Breast epithelium (tissue), 4 donors: ENCODE data around the gene IL18BP. TPM values are rescaled to one million over a fixed set of nuclear protein-coding genes. Genes with fewer than 3 reads are reported as not detected.

ENCODE experiments used
- DNase-seq, 2 donors: peaks; one replicate each; pipeline ENCODE4 v3.0.0-alpha.2; 2019; ENCODE audit warnings: low spot score in 2 of 2
- H3K27ac ChIP-seq, 2 donors: fragments of 200-600 bp; sonication (generic) in 1 of 2; one replicate each; pipeline ENCODE4 v1.5.1; 2016 to 2019; ENCODE audit warnings: mild to moderate bottlenecking in 1 of 2
- H3K27me3 ChIP-seq, 2 donors: fragments of 200-600 bp; sonication (generic) in 1 of 2; one replicate each; pipeline versions ENCODE4 v1.5.1 to v1.6.0; 2017 to 2019; ENCODE audit warnings: control low read depth in 1 of 2, mild to moderate bottlenecking in 1 of 2
- H3K36me3 ChIP-seq: fragments of 200-600 bp; one replicate; pipeline ENCODE4 v1.5.1; 2019
- H3K4me1 ChIP-seq, 2 donors: fragments of 200-600 bp; sonication (generic); one replicate each; pipeline ENCODE4 v1.5.1; 2016 to 2019; ENCODE audit warnings: control low read depth in 1 of 2
- H3K4me3 ChIP-seq, 3 donors: fragments of 200-600 bp; sonication (generic); 1 replicate in 2 of 3; 2 replicates in 1 of 3; pipeline ENCODE4 v1.5.1; 2016 to 2019; ENCODE audit warnings: mild to moderate bottlenecking in 3 of 3, moderate library complexity in 2 of 3
- H3K9me3 ChIP-seq, 2 donors: fragments of 200-600 bp; sonication (generic) in 1 of 2; one replicate each; pipeline ENCODE4 v1.5.1; 2016 to 2019; ENCODE audit warnings: control low read depth in 1 of 2
- POLR2A ChIP-seq: fragments of 450-650 bp; IDR thresholded peaks from one replicate; pipeline ENCODE4 v1.6.1; 2016; ENCODE audit warnings: antibody characterized with exemption, mild to moderate bottlenecking, moderate library complexity
- POLR2AphosphoS5 ChIP-seq, 3 donors: sonication (generic); formaldehyde crosslinking; IDR thresholded peaks; one replicate each; pipeline ENCODE4 v1.6.1; 2017; ENCODE audit warnings: antibody characterized with exemption in 3 of 3
- intact Hi-C: fragments of 100-400 bp; cut with DNase I; formaldehyde crosslinking; loops from one replicate; pipeline ENCODE4 v1.15.1; 2023; ENCODE audit warnings: low total_unique reads
- total RNA-seq, 3 donors: library from RNA; depleted of rRNA; stranded (reverse); fragments of >200 nt; gene quantifications; one replicate each; pipeline ENCODE4 v1.1.0, GENCODE V29; 2016
- TF ChIP-seq, protein P1 (sequence below), 3 donors: fragments of 450-650 bp; IDR thresholded peaks; one replicate each; pipeline ENCODE4 v1.5.1; 2016 to 2017; ENCODE audit warnings: antibody characterized with exemption in 3 of 3, mild to moderate bottlenecking in 3 of 3, moderate library complexity in 3 of 3

The IL18BP gene
- total RNA-seq, 3 donors from 2014 or later: 2.6 to 10.4 (median 10.2) TPM

DNA sequence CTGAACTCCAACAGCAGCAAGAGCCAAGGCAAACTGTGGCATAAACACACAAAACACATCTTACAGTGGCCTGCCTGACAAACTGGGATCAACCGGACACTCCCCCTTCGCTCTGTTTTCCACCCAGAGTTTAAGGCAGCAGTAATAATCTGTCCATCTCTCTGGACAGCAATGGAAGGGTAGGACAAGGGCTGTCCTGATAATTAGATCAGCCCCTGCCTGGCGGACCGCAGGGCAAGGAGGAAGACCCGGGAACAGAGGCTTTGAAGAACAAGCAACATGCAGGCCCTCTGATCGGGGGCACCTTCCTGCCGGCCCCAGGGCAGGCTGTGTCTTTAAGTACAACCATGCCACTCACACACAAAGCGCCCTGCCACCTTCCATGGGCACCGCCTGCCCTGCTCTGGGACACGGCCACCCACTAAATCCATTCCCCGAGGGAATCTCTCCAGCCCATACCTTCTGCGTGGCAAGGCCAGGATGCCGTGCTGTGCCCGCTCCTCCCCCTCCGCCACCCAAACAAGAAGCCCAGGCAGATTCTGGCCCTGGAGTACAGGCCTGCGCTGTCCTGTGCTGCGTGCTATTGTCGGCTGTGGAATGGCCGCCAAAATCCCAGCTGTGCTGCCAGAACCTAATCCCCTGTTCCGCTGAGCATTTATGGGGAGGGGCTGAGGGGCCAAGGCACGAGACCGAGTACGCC is 42.8 kb downstream of the IL18BP start:
- Histone ChIP-seq H3K4me3 (peak overlapping the region; percentile 56 to 71 (median 68)), H3K9me3 (no peaks in the 10 kb centered on the region), H3K27ac (peak overlapping the region; percentile 99), H3K4me1 (peaks cover 4 to 17% of the 10 kb centered on the region in 2 donors), H3K27me3 (no peaks in the 10 kb centered on the region), H3K36me3 (no peaks in the 10 kb centered on the region)
- DNase-seq: peak; percentile 82 to 87
- intact Hi-C loops: no loop called here
- TF ChIP-seq, protein P1, sequence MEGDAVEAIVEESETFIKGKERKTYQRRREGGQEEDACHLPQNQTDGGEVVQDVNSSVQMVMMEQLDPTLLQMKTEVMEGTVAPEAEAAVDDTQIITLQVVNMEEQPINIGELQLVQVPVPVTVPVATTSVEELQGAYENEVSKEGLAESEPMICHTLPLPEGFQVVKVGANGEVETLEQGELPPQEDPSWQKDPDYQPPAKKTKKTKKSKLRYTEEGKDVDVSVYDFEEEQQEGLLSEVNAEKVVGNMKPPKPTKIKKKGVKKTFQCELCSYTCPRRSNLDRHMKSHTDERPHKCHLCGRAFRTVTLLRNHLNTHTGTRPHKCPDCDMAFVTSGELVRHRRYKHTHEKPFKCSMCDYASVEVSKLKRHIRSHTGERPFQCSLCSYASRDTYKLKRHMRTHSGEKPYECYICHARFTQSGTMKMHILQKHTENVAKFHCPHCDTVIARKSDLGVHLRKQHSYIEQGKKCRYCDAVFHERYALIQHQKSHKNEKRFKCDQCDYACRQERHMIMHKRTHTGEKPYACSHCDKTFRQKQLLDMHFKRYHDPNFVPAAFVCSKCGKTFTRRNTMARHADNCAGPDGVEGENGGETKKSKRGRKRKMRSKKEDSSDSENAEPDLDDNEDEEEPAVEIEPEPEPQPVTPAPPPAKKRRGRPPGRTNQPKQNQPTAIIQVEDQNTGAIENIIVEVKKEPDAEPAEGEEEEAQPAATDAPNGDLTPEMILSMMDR (IDR thresholded peaks at IDR 0.05): no peak
- TF ChIP-seq POLR2AphosphoS5 (IDR thresholded peaks at IDR 0.05) (peak; percentile 41 to 66 (median 63)), POLR2A (no peak)

DNA sequence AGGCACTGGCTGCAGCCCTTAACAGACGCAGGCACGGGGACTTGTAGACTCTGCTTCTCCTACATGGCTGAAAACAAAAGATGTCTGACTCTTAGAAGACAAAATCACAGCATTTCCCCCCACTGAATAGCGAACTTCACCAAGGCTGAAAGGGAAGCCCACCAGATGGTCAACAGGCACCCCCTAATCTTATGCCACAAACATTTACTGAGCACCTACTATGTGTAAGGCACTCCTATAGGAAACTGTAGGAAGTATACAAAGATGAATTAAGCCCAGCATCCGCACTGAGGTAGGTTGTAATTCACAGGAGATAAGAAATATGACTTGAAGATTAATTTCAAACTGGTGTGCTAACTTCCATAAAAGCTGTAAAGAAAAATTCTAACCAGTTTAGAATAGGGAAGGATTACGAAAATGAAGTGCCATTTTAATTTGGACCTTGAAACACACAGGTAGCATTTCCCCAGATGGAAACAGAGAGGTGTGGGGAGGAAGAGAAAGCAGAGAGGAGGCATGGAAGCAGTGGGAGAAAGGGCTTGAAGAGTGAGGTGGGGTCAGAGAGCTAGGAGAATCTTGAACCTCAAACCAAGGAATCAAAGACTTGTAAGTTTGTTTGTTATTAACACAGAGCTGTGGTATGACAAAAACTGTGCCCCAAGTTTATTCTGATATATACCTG is 43.5 kb downstream of the IL18BP start:
- peak overlapping the region; percentile 56 to 71 (median 68) for H3K4me3 ChIP-seq
- peak overlapping the region; percentile 99 for H3K27ac ChIP-seq
- H3K4me1 ChIP-seq: peaks cover 4 to 12% of the 10 kb centered on the region in 2 donors
- H3K36me3 ChIP-seq: no peaks in the 10 kb centered on the region
- H3K9me3 ChIP-seq: no peaks in the 10 kb centered on the region
- no peaks in the 10 kb centered on the region for H3K27me3 ChIP-seq
- TF ChIP-seq, protein P1 (IDR thresholded peaks at IDR 0.05): no peak
- TF ChIP-seq POLR2AphosphoS5 (IDR thresholded peaks at IDR 0.05): no peak
- no peak for TF ChIP-seq POLR2A
- no peak for DNase-seq
- intact Hi-C loops: no loop called here

DNA sequence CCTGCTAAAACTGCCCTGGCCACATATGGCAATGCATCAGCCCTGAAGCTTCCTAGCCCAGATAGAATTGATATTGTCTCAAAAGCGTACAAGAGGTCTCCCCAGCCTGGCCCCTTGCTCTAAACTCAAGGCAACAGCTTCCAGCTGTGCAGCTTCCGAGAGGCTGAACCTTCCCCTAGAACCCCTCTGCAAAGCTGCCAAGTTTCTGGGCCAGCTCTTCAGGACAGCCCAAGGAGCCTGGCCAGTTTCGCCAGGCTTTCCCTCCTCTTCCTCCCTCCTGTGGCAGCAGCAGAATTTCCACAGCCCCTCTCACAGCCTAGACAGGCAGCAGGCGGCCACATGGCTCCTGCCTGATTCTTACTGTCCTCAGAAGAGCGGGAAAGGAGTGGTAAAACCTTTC is 47.1 kb downstream of the IL18BP start:
- Histone ChIP-seq H3K4me3 (no peak overlapping the region), H3K9me3 (no peaks in the 10 kb centered on the region), H3K27ac (peak overlapping the region; percentile 22), H3K27me3 (no peaks in the 10 kb centered on the region), H3K36me3 (no peaks in the 10 kb centered on the region), H3K4me1 (peaks cover 4 to 7% of the 10 kb centered on the region in 2 donors)
- TF ChIP-seq, protein P1 (IDR thresholded peaks at IDR 0.05): no peak
- TF ChIP-seq POLR2A (no peak), POLR2AphosphoS5 (IDR thresholded peaks at IDR 0.05) (no peak)
- no peak for DNase-seq
- intact Hi-C loops: no loop called here

DNA sequence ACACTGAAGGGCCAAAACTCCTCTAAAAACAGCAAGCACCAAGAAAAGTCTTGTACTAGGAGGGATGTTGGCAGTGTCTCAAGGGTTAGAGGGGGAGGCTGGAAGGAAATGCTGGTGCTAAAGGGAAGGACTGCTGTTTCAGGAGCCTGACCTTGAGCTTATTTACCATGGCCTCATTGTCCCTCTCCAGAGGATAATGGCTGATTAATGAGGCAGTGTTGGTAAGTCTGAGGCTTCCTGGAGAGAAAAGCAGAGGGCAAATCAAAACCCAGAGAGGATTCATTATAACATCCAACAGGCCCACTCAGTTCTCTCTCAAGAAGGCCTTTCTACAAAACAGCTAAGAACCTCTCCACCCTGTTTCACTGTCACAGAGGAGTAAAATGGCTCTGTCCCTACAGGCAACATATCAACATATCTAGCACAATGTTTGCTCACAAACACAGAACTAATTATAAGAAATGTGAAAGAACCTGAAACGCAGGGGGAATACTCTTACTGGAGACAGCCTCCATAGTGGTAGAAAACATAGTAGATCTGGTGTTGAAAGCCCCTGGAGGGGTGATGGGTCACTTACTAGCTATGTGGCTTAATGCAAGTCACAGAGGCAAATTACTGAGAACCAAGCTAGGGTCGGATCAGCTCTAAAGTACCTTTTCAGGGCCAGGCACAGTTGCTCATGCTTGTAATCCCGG is 50.2 kb downstream of the IL18BP start:
- DNase-seq: no peak
- Histone ChIP-seq H3K9me3 (no peaks in the 10 kb centered on the region), H3K27ac (peak overlapping the region; percentile 71 to 83)

More for the DNA sequence above, 50.2 kb downstream of the IL18BP start:
- no peaks in the 10 kb centered on the region for H3K4me1 ChIP-seq
- intact Hi-C loops: no loop called here
- no peaks in the 10 kb centered on the region for H3K27me3 ChIP-seq
- H3K36me3 ChIP-seq: no peaks in the 10 kb centered on the region
- H3K4me3 ChIP-seq: no peak overlapping the region
- no peak for TF ChIP-seq POLR2AphosphoS5 (IDR thresholded peaks at IDR 0.05)
- TF ChIP-seq POLR2A: no peak
- TF ChIP-seq, protein P1 (IDR thresholded peaks at IDR 0.05): no peak

Other genes starting within 250 kb of the IL18BP start
- not detected for gene DEFB108B, start 165.7 kb upstream of the IL18BP start, total RNA-seq
- not detected for gene DEFB131B, start 120.5 kb upstream of the IL18BP start, total RNA-seq
- 10 to 100 TPM; 10.2 to 14.0 (median 12.8) TPM for gene XNDC1N, start 70.3 kb upstream of the IL18BP start, total RNA-seq
- gene RNF121, start 69.9 kb upstream of the IL18BP start, total RNA-seq: 10 to 100 TPM; 21.8 to 39.0 (median 37.3) TPM
- gene NUMA1, start 81.6 kb downstream of the IL18BP start, total RNA-seq: 100 to 1,000 TPM; 240 to 412 (median 283) TPM
- gene LRRC51, start 81.9 kb downstream of the IL18BP start, total RNA-seq: 100 to 1,000 TPM in 1 of 3 donors, 10 to 100 TPM in 2; 14.9 to 103 (median 17.1) TPM
- gene LAMTOR1, start 104.4 kb downstream of the IL18BP start, total RNA-seq: 100 to 1,000 TPM in 2 of 3 donors, 10 to 100 TPM in 1; 87.2 to 120 (median 112) TPM
- gene TOMT, start 107.0 kb downstream of the IL18BP start, total RNA-seq: not detected
- 10 to 100 TPM; 12.1 to 22.4 (median 21.4) TPM for gene ANAPC15, start 113.8 kb downstream of the IL18BP start, total RNA-seq
- gene FOLR3, start 136.8 kb downstream of the IL18BP start, total RNA-seq: under 1 TPM in 1 of 3 donors, not detected in 2; 0.48 TPM
- 10 to 100 TPM in 2 of 3 donors, not detected in 1; 11.8 to 45.2 TPM for gene FOLR1, start 193.2 kb downstream of the IL18BP start, total RNA-seq
- 100 to 1,000 TPM in 1 of 3 donors, 10 to 100 TPM in 1, 1 to 10 TPM in 1; 5.2 to 143 (median 16.7) TPM for gene FOLR2, start 217.9 kb downstream of the IL18BP start, total RNA-seq
- 10 to 100 TPM; 47.2 to 91.8 (median 73.1) TPM for gene INPPL1, start 225.9 kb downstream of the IL18BP start, total RNA-seq
- not detected for gene PHOX2A, start 245.3 kb downstream of the IL18BP start, total RNA-seq